GM06990 (cell line): ENCODE measurements around the gene HS6ST3.

Experiments used
- DNase-seq: peaks from one replicate; pipeline ENCODE4 v3.0.0-alpha.2; 2011; ENCODE audit not compliant: insufficient read length; ENCODE audit errors: extremely low read depth
- H3K27me3 ChIP-seq: replicated peaks from 2 replicates; pipeline ENCODE4 v1.6.0; 2011; ENCODE audit warnings: low read length; ENCODE audit not compliant: control insufficient read depth, insufficient read depth
- H3K36me3 ChIP-seq: 2 replicates; pipeline ENCODE4 v1.5.1; 2011; ENCODE audit warnings: low read length; ENCODE audit not compliant: control insufficient read depth, insufficient read depth
- H3K4me3 ChIP-seq: replicated peaks from 2 replicates; pipeline ENCODE4 v1.5.1; 2011; ENCODE audit warnings: low read depth, mild to moderate bottlenecking, control low read depth, low read length
- CTCF ChIP-seq: IDR thresholded peaks from 2 replicates; pipeline ENCODE4 v1.5.1; 2011; ENCODE audit warnings: low read length, control low read depth, mild to moderate bottlenecking, inconsistent platforms; ENCODE audit not compliant: insufficient read depth, poor library complexity, severe bottlenecking

Gene HS6ST3

GRCh38 chr13:96199315-96199714 is 109.4 kb downstream of the HS6ST3 start:
- H3K36me3 ChIP-seq = no peaks in the 10 kb centered on the region
- TF ChIP-seq CTCF = no peak
- no peaks in the 10 kb centered on the region for H3K27me3 ChIP-seq
- no peak for DNase-seq
- H3K4me3 ChIP-seq = no peak overlapping the region

DNA sequence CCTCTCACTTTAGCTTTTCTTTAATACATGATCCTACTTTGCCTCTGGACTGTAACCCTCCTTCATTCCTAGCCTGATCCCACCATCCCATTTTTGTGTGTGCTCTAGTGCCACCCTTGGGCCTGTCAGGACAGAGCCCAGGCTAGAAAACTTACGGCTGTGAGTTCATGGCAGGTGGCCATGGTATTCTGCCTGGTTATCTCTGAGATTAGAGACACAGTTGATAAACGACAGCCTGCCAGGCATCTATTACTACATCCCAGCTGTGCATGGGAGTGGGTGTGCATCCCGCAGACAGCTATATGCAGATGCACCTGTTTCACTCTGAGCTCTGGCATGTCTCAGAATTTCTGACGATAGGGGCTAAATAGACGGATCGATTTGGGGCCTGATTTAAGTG is 110.9 kb downstream of the HS6ST3 start:
- Histone ChIP-seq H3K4me3 (no peak overlapping the region), H3K27me3 (no peaks in the 10 kb centered on the region), H3K36me3 (no peaks in the 10 kb centered on the region)
- TF ChIP-seq CTCF = no peak
- no peak for DNase-seq

- no peak for TF ChIP-seq CTCF
- no peaks in the 10 kb centered on the region for H3K27me3 ChIP-seq
Observed at GRCh38 chr13:96202315-96202714, 112.4 kb downstream of the HS6ST3 start.

GRCh38 chr13:96203471-96203870 is 113.6 kb downstream of the HS6ST3 start:
- TF ChIP-seq CTCF = no peak
- H3K36me3 ChIP-seq = no peaks in the 10 kb centered on the region
- H3K27me3 ChIP-seq = no peaks in the 10 kb centered on the region
- DNase-seq = no peak
- no peak overlapping the region for H3K4me3 ChIP-seq

More at GRCh38 chr13:96202315-96202714, 112.4 kb downstream of the HS6ST3 start:
- DNase-seq = no peak
- H3K4me3 ChIP-seq = no peak overlapping the region
- no peaks in the 10 kb centered on the region for H3K36me3 ChIP-seq

- no peak for DNase-seq
- H3K27me3 ChIP-seq = no peaks in the 10 kb centered on the region
- H3K36me3 ChIP-seq = no peaks in the 10 kb centered on the region
- no peak overlapping the region for H3K4me3 ChIP-seq
- TF ChIP-seq CTCF = no peak
Observed at GRCh38 chr13:96214824-96215445, 125.0 kb downstream of the HS6ST3 start.

- Histone ChIP-seq H3K36me3 (no peaks in the 10 kb centered on the region), H3K27me3 (no peaks in the 10 kb centered on the region; the same call in 1 of the 2 replicates), H3K4me3 (no peak overlapping the region)
- no peak for TF ChIP-seq CTCF
- no peak for DNase-seq
Observed at GRCh38 chr13:96216543-96216942, 126.6 kb downstream of the HS6ST3 start.
